Measurements from ENCODE around the gene SPDEF. TPM values are rescaled to one million over a fixed set of nuclear protein-coding genes. Genes with fewer than 3 reads are reported as not detected.

The SPDEF gene
- polyA plus RNA-seq, 4 donors, result 0.15 to 0.18 (median 0.16) TPM; not detected in 1

DNA sequence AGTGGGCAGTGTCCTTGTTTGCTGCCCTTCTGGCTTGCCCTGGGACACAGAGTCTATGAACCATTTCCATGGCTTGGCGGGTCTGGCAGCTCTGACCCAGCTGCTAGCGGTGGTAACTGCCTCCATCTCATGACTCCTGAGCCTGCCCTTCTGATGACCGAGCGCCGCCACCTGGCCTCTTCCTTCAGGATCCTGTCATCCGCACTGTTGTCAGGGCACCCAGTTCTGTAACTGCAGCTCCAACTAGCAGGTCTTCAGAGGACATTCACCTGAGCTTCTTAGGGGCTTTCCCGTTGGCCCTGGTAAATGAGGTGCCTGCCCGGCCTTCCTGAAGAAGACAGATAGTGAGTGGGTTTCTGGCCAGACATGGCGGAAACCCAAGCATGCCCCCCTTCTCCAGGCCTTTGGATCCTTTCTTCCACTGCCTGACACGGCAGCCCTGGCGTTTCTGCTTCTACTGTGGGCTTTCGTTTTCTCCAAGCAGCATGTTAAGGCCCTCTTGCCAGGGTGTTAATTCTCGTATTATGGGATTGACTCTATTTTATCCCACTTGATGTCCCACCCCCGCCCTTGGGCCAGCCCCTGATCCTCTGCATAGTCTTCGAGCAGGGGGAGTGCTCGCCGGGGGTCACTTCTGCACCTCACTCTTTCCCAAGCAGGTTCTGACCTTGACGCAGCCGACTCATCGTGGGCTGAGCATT lies 65.6 kb downstream of the SPDEF start:
- no peak for DNase-seq (ENCODE audit: low read depth in 4 of 4, low spot score in 3 of 4)

GRCh38 chr6:34489207-34489805 lies 66.8 kb downstream of the SPDEF start:
- DNase-seq (ENCODE audit: low read depth in 4 of 4, low spot score in 3 of 4), result no peak

Other genes with a start within 250 kb of the SPDEF start
- 10 to 100 TPM; 15.3 to 24.7 (median 19.3) TPM for gene NUDT3, start 163.7 kb downstream of the SPDEF start, polyA plus RNA-seq (ENCODE audit: insufficient read length in 4 of 4)
- gene RPS10, start 130.3 kb downstream of the SPDEF start, polyA plus RNA-seq (ENCODE audit: insufficient read length in 4 of 4), result 1,000 to 10,000 TPM; 1,176 to 1,427 (median 1,217) TPM
- under 1 TPM; 0.59 to 0.89 (median 0.71) TPM for gene PACSIN1, start 90.3 kb downstream of the SPDEF start, polyA plus RNA-seq (ENCODE audit: insufficient read length in 4 of 4)
- 10 to 100 TPM; 37.9 to 53.4 (median 46.1) TPM for gene ILRUN, start 140.4 kb upstream of the SPDEF start, polyA plus RNA-seq (ENCODE audit: insufficient read length in 4 of 4)
- gene SNRPC, start 201.2 kb upstream of the SPDEF start, polyA plus RNA-seq (ENCODE audit: insufficient read length in 4 of 4), result 100 to 1,000 TPM; 116 to 153 (median 133) TPM
- gene BLTP3A, start 235.8 kb upstream of the SPDEF start, polyA plus RNA-seq (ENCODE audit: insufficient read length in 4 of 4), result 10 to 100 TPM in 3 of 4 donors, 1 to 10 TPM in 1; 9.6 to 14.8 (median 13.8) TPM